Urothelium cell line (cell line): ENCODE measurements around the gene CHRNG.
"Not testable (repeated sequence)": the region's sequence is repeated elsewhere in the genome, so short reads cannot be mapped to it uniquely, and the experiment has no call there.

Experiments used
- DNase-seq: peaks from one replicate; pipeline ENCODE4 v3.0.0; 2011; ENCODE audit warnings: low spot score, mixed read lengths
- FAIRE-seq: peaks from 2 replicates; lab custom pipeline; 2011; peaks lifted over from hg19 to GRCh38; lab: Jason Lieb, UNC

CHRNG gene

DNA sequence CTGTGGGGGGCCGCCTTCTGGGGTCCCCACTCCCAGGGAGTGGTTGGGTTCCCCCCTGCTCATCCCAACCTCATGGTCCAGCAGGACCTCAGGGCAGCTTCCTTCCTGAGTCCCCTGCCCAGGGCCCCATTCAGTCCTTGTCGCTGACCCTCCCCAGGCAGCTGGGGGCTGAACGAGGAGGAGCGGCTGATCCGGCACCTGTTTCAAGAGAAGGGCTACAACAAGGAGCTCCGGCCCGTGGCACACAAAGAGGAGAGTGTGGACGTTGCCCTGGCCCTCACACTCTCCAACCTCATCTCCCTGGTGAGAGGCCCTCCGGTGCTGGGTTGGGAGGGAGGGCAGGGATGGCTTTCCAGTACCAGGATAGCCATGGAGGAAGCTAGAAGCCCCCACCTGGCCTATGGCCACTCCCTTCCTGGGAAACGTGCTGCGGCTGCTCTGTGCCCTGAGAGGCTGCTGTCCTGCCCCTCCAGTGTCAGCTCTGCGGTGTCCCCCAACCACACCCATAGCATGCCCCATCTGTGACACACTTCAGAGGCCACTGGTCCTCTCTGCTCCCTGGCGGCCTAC, 13.0 kb upstream of the CHRNG start:
- DNase-seq (no peak), FAIRE-seq (no peak)

DNA sequence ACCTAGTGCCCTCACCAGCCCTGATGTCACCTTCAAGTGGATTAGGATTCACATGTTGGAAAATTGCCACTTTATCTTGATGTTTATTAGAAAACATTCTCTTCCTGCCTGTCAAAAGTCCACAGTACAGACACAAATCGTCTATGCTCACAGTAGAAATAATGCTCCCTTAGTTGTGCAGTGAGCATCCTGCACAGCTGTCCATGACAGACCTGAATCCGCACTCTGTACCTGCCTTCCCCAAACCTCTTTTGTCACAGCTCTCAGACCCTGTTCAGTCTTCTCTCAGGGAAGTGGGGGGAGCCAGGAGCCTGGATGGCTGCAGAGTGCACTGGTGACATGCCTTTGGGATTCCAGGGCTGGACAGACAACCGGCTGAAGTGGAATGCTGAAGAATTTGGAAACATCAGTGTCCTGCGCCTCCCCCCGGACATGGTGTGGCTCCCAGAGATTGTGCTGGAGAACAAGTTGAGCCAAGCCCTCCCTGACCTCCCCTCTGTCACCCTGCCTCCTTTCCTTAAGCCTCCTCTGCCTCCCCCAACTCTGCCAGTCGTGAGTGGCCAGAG, 11.5 kb upstream of the CHRNG start:
- FAIRE-seq: no peak

DNA sequence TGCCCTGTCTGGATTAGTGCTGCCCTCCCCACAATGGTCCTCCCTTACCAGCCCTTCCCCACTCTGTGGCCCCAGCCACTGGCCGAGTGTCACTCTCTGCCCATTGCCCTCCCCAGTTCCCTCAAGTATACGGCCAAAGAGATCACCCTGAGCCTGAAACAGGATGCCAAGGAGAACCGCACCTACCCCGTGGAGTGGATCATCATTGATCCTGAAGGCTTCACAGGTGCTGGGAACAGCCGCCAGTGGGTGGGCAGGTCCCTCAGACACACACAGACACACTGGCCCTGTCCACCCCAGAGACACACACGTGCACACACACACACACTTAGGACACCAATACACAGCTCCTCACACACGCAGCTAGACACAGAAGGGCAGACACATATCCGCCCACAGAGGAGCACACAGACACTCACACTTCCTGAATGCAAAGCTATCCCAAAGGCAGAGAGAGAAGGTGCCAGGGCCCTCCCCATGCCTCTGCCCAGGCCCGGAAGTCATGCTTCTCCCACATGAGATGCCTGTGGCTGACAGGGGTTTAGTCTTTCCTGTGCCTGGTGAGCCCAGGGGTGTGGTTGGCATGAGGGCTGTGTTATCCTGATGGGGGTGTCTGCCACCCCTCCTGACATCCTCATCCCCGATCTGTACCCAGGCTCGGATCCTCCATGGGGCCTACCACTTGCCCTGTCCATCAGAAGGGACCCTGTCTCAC, 10.6 kb upstream of the CHRNG start:
- FAIRE-seq (no peak), DNase-seq (peak; percentile 30)

More for the DNA sequence above, 11.5 kb upstream of the CHRNG start:
- DNase-seq: no peak

GRCh38 chr2:232529806-232530547, 9.5 kb upstream of the CHRNG start:
- FAIRE-seq: no peak
- DNase-seq: no peak

DNA sequence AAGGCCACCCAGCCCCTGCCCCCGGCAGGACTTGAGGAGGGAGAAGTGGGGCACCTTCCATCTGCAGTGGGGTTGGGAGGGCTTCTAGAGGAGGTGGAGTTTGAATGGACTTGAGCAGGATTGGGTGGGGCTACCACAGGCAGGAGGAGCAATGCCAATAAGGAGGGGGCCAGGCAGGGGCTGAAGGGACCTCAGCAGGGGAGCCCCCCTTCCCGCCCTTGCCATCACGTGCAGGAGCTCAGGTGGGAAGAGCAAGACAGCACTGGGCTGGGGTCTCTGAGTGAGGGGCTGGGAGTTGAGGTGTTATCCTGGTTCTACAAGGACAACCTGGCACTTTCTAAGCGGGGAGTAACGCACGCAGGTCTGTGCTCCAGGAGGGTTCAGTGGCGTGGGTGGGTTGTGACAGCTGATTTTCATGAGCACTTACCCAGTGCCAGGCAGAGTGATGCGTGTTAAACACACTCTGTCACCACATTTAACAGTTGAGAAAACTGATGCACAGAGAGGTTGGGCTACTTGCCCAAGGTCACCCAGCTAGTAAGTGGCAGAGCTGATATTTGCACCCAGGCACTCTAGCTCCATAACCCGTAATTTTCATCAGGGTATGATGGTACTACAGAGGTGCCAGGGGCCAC, 8.7 kb upstream of the CHRNG start:
- DNase-seq (no peak), FAIRE-seq (no peak)

DNA sequence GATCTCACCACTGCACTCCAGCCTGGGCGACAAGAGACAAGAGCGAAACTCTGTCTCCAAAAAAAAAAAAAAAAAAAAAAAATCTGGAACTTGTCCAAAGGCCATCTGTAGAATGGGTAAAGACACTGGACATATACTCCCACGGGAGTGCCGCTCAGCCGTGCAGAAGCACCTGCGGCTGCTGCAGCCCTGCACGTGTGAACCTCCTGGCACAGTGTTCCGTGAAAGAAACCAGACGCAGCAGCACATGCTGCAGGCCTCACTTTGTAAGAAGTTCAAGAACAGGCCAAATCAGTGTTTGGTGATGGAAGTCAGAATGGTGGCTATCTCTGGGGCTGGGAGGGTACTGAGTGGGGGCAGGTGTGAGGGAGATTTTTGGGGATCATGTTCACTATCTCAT, 7.1 kb upstream of the CHRNG start:
- no peak for FAIRE-seq
- DNase-seq: no peak

- not testable (repeated sequence) for FAIRE-seq
Observed at GRCh38 chr2:232532821-232533220, 6.7 kb upstream of the CHRNG start.

GRCh38 chr2:232533944-232534710, 5.4 kb upstream of the CHRNG start:
- no peak for DNase-seq
- no peak for FAIRE-seq

More at GRCh38 chr2:232532821-232533220, 6.7 kb upstream of the CHRNG start:
- not testable (repeated sequence) for DNase-seq

- no peak for FAIRE-seq
Observed at GRCh38 chr2:232534940-232535651, 4.4 kb upstream of the CHRNG start.

GRCh38 chr2:232535761-232536530, 3.5 kb upstream of the CHRNG start:
- DNase-seq (no peak), FAIRE-seq (no peak)

More at GRCh38 chr2:232534940-232535651, 4.4 kb upstream of the CHRNG start:
- no peak for DNase-seq

DNA sequence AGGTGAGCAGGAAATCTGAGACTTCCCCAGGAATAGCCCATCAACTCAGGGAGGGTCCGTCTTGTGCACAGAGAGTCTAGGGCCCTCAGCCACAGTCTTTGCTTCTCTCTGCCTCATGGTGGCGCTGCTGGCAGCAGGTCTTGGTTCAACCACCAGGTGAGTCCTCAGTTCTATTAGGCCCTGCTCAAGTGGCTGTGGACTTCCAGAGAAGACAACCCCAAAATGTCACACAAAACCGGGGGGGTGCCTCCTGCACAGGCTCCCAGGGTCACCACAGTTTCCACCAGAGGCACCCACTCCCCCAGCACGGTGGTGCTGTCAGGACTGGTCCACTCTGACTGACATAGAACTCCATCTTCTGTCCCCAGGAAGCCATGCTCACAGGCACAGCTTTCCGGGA, 2.4 kb upstream of the CHRNG start:
- DNase-seq (no peak), FAIRE-seq (no peak)

DNA sequence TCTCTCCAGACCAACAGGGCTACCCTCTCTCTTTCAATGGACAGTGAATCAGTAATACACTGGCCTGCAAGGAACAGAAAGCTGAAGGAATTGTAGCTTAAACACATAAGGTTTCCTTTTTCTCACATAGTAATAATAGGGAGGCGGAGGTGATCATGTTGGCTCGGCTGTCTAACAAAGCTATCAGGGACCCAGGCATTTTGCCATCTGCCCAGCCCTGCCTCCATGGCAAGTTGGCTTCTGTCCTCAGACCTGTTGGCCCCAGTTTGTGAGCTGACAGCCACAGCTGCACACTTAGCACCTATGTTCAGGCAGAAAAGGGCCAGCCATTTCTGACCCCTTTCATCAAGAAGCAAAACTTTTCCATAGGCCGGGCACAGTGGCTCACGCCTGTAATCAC, 2.0 kb upstream of the CHRNG start:
- FAIRE-seq (no peak), DNase-seq (no peak)

DNA sequence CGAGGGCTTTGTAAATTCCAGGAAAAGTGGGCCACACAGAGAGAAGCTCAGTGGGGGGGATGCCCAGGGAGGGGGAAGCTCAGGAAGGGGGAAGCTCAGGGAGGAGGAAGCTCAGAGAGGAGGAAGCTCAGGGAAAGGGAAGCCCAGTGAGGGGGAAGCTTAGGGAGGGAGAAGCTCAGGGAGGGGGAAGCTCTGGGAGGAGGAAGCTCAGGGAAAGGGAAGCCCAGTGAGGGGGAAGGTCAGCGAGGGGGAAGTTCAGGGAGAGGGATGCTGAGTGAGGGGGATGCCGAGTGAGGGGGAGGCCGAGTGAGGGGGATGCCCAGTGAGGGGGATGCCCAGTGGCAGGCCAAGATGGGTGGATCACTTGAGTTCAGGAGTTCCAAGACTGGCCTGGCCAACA, 821 bp upstream of the CHRNG start:
- FAIRE-seq: no peak
- DNase-seq: no peak

GRCh38 chr2:232540441-232541041, 1.0 kb downstream of the CHRNG start:
- FAIRE-seq (no peak), DNase-seq (no peak)

- DNase-seq: no peak
- FAIRE-seq: no peak
Observed at GRCh38 chr2:232541195-232541960, 1.9 kb downstream of the CHRNG start.

GRCh38 chr2:232541961-232542714, 2.6 kb downstream of the CHRNG start:
- DNase-seq (no peak), FAIRE-seq (no peak)
